NCI-H2227 treated with DMSO at 0.1 percent for 48 hours (cell line): ENCODE measurements around the gene PSME3IP1.
"Not testable (repeated sequence)": the region's sequence is repeated elsewhere in the genome, so short reads cannot be mapped to it uniquely, and the experiment has no call there.

Source experiments
- DNase-seq: peaks from one replicate; lab custom pipeline; 2025; lab: John Stamatoyannopoulos, UW

Gene PSME3IP1, protein sequence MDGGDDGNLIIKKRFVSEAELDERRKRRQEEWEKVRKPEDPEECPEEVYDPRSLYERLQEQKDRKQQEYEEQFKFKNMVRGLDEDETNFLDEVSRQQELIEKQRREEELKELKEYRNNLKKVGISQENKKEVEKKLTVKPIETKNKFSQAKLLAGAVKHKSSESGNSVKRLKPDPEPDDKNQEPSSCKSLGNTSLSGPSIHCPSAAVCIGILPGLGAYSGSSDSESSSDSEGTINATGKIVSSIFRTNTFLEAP

DNA sequence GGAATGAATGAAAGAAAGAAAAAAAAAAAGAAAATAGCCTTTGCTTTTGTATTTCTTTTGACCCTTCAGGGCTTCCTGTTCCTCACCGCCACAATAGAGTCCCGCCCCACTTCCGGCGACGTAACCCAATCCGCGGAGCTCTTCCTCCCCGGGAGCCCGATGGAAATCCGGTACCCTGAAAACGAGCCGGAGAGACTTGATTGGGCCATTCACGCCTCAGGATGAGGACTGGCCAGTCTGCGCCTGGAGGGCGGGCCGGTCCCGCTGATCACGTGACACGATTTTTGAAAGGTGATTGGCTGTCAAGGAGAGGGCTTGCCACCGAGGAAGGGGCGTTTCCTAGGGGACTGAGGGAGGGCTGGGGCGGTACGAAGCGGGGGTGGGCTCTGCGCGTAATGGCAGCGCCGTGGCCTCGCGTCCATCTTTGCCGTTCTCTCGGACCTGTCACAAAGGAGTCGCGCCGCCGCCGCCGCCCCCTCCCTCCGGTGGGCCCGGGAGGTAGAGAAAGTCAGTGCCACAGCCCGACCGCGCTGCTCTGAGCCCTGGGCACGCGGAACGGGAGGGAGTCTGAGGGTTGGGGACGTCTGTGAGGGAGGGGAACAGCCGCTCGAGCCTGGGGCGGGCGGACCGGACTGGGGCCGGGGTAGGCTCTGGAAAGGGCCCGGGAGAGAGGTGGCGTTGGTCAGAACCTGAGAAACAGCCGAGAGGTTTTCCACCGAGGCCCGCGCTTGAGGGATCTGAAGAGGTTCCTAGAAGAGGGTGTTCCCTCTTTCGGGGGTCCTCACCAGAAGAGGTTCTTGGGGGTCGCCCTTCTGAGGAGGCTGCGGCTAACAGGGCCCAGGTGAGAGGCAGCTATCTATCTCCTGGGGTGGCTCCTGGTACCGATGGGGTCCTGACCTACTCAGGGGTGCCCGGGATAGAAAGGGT is at the start of gene PSME3IP1, which contains the start of gene RSPRY1:
TSS of gene PSME3IP1 (minus strand) at position 95 of the 927 bp plus-strand sequence. CDS start 12,185 bp downstream, outside the sequence.
TSS of gene RSPRY1 (plus strand) at position 385 of the 927 bp plus-strand sequence. CDS start 18,330 bp downstream, outside the sequence.
- peak; percentile 94 for DNase-seq

DNA sequence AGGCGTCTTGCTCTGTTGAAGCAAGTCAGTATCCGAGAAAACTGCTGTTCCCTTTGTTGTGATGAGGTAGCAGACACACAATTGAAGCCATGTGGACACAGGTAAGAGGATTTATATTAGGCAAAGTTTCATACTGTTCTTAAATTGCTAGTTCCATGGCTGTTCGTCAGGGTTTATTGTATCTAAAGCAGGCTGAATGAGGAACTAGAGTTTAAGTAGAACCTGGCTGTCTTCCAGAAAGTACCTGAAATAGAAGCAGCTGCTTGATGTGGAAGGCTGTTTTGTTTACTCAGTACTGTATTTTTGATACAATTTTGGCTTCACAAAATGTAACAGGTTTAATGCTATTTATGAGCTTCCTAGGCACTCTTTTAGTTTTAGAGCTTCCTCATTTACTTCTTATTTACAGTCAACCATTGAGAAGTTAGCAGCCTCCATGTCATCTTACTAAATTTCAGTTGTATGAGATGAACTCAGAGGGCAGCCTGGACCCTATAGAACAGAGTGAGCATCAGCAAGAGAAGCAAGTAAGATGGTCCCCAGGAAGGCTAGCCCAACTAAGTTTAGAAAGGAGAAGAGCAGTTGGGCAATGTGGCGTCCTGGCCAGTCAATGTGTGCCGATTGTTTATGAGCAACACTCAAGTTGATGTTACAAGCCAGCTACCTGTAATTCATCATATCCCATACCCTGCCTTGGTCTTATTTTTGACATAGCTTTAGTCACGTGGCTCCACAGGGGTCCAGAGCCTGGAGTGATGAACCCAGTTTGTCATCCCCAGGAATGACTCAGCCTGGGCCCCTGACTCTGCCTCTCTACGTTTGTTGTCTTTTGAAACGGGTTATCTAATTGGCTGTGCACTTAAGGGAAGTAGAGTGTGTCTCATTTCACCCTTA is 49.5 kb upstream of the PSME3IP1 start:
- no peak for DNase-seq

DNA sequence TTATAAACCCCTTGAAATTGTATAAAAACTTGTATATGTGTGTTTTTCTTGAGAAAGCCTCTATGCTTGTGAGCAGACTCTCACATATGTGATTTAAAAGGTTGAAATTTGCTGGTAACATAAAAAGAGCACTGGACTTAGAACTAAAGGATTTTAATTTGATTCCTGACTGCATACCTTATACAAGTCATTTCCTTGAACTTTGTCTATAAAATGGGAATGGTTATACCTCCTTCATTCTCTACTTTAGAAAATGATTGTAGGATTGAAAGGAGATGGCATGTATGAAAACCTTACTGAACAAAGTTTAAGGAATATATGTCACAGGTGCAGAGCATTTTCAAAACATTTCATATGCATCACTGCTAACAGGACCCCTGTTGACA is 48.9 kb upstream of the PSME3IP1 start:
- no peak for DNase-seq

DNA sequence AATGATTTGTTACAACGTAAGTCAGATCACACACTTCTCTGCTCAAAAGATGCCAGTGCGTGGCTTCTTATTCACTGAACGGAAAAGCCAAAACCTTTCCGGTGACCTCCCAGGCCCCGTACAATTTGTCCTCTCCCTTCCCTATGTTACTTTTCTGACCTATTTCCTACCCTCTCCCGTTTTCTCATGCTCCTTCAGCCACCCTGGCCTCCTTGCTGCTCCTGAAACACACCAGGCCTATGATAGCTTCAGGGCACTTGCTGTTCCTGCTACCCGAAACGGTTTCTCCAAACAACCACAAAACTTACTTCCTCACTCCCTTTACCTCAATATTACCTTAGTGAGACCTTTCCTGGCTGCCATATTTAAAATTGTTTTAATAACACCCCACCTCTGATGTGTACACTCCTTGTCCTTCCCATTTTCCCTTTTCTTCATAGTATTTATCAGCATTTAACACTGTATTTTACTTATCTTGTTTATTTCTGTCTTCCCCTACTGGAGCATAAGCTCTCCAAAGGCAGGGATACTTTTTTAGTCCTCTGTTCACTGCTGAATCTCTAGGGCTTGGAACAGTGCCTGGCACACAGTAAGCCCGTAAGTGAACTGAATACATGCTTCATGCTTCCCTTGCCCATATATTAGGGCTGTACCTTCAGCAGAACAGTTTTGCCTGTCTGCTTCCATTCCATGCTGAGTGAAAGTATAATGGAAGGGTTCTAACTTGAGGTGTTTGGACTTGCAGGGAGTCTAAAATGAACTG is 48.3 kb upstream of the PSME3IP1 start:
- no peak for DNase-seq

DNA sequence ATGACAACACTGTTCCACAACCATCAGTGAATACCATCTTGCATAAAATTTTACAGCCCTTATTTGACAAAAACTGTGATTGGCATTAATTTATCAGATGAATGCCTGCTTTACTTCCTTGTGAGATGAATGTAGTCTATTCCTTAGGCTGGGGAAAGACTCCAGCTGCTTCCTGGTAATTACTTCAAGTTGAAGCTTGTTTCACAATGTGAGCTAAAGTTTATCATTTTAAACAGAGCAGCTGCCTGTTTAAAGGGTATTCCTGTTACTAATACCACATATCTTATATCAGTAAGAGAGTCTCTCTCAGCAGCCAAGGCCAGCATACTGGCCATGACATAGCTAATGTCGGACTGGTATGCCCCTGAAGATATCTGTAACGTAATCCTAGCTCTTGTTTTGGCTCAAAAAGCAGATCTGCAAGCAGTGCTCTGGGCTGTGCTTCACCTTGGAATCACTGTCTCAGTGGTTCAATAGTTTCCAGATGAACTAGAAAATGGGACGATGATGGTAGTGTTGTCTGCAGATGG is 46.0 kb upstream of the PSME3IP1 start:
- no peak for DNase-seq

DNA sequence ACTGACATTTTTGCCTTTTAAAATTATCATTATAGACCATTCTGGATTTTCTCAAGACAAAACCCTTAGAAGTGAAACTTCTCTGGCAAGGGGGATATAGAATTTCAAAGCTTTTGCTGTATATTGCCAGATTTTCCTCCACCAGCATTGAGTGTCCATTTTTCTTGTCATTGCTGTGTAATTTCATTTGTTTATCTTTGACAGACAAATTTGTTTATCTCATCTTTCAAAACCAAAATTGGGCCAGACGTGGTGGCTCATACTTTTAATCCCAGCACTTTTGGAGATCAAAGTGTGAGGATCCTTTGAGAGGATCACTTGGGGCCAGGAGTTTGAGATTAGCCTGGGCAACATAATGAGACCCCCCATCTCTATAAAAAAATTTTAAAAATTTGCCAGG is 43.2 kb upstream of the PSME3IP1 start:
- no peak for DNase-seq

DNA sequence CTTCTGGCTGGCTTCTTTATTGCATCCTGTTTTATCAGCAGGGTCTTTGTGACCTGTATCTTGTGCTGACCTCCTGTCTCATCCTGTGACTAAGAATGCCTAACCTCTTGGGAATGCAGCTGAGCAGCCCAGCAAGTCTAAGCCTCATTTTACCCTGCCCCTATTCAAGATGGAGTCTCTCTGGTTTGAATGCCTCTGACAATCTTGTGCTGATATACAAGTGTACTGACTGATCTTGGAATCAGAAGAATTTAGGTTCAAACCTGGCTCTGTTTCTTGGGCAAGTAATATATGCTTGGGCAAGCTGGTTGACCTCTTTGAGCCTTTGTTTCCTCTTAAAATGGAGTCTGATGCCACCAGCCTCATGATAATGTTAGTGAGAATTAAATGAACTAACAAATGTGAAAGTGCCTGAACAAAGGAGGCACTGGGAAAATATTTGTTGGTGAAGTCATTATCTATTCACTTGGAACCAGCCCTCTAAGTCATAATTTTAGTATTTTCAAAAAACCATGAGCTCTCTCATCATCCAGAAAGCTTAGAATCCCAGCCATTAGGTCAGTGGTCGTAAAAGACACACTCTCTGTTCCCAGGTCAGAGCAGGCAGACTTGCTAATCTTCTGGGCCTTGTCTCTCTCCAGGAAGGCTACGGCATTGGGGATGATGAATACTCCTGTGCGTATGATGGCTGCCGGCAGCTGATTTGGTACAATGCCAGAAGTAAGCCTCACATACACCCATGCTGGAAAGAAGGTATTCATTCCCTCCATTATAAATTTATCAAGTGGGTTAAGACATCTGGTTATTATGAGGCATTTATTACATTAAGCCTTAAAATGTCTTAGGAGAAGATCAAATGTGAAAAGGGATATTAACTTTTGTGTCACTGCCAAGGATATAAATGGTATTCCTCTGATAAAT is 41.1 kb upstream of the PSME3IP1 start:
- DNase-seq, result no peak

DNA sequence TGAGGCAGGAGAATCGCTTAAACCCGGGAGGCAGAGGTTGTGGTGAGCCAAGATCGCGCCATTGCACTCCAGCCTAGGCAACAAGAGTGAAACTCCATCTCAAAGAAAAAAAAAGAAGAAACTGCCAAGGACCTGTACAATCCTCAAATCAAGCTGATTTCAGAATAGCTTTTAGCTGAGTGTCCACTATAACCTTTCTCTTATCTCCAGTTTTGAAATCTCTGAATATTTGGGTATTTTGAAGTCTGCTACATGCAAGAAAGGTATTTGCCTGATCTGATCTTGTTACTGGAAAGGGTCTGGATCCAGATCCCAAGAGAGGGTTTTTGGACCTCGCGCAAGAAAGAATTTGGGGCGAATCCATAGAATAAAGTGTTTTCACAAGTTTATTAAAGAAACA is 40.1 kb upstream of the PSME3IP1 start:
- no peak for DNase-seq

DNA sequence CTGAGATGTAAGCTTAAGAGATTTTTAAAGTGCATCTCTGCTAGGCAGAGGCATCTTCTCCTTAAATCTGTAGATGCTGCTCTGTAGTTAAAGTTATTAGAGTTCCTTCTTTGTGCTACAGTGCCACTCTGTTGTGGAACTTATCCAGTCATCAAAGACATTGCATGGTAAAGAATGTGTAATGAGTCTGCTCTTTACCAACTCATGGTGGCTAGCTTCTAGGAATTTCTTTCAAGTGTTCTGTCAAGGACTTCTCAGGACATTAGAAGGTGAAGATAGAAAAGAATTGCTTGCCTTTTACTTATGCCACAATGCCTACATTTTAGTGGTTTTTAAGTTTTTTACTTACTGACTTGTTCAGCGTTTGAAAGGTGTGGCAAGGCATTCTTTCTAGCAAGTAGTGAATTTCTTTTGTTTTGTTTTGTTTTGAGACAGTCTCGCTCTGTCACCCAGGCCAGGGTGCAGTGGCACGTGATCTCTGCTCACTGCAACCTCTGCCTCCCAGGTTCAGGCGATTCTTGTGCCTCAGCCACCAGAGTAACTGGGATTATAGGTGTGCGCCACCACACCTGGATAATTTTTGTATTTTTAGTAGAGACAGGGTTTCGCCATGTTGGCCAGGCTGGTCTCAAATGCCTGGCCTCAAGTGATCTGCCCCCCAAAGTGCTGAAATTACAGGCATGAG is 39.0 kb upstream of the PSME3IP1 start:
- no peak for DNase-seq

DNA sequence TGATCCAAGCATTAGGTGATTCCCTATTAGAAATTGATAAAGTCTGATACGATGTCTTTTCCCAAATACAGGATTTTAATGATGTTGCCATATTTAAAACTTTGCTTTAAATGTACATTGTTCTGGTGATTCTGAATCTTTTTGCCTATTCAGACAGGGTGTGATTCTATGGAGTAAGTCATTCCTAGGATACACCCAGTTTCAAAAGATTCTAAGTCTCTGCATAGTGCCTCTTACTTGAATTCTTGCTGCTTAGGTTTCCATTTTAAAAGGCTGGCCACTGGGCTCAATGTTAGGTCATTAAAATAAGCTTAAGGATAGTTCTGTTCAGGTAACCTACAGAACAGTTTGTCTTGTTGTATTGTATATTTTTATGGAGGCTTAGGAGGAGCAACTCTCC is 37.2 kb upstream of the PSME3IP1 start:
- DNase-seq, result no peak

DNA sequence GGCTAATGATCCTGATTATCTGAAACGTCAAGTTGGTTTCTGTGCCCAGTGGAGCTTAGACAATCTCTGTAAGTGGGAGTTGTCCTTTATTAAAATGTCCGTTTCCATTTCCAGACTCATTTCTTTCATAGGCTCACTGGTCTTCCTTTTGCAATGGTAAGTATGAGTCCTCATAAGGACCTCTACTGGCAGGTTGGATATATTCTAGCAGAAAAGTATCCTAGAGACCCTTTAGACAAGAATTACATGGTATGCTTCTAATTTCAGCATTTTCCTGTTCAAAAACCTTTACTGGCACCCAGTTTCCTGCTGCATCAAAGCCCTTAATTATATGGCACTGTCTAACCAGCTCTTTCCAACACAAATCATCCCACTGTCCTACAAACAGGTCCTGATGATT is 31.1 kb upstream of the PSME3IP1 start:
- DNase-seq, result no peak

DNA sequence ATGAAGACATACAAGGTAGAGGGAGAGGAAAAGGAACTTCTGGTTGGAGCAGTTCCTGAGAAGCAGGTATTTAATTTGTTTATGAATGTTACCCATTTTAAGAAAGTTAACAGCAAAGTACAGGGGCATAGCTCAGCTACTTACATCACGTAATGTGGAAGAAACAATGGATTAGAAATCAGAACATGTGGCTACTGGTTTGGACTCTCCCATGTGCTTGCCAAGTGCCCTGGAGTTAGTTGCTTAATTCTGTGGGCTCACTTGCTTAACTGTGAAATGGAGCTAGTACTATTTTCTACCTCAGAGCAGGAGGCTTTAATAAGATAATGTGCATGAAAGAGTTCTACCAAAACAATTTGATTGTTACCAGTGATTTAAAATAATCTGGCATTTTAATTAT is 27.6 kb upstream of the PSME3IP1 start:
- no peak for DNase-seq

DNA sequence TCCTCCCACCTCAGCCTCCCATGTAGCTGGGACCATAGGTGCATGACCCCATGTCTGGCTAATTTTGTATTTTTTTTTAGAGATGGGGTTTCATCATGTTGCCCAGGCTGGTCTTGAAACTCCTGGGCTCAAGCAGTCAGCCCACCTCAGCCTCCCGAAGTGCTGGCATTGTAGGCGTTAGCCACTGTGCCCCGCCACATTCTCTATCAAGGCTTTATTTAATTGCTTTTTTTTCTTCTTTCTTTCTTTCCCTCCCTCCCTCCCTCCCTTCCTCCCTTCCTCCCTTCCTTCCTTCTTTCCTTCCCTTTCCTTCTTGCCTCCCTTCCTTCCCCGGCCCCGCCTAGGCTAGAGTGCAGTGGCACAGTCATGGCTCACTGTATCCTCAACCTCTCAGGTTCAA is 23.9 kb upstream of the PSME3IP1 start:
- no peak for DNase-seq

DNA sequence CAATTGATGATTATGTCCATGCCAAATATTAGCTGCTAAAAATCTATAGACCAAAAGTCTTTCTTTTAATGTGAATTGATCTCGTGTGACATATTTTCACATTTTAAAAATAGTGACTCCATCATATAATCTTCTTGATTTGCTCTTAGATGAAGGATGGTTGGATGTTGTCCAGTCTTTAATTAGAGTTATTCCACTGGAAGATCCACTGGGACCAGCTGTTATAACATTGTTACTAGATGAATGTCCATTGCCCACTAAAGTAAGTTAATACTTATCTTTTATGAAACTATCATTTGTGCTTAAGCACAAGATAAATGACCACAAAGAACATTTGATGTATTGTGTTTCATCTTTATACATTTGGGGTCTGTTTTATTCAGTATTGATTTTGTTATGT is 23.1 kb upstream of the PSME3IP1 start:
- no peak for DNase-seq

DNA sequence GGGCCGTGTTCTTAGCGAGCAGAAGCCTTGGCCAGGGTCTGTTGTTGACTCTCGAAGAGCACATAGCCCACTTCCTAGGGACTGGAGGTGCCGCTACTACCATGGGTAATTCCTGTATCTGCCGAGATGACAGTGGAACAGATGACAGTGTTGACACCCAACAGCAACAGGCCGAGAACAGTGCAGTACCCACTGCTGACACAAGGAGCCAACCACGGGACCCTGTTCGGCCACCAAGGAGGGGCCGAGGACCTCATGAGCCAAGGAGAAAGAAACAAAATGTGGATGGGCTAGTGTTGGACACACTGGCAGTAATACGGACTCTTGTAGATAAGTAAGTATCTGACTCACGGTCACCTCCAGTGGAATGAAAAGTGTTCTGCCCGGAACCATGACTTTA is 18.8 kb upstream of the PSME3IP1 start:
- no peak for DNase-seq

DNA sequence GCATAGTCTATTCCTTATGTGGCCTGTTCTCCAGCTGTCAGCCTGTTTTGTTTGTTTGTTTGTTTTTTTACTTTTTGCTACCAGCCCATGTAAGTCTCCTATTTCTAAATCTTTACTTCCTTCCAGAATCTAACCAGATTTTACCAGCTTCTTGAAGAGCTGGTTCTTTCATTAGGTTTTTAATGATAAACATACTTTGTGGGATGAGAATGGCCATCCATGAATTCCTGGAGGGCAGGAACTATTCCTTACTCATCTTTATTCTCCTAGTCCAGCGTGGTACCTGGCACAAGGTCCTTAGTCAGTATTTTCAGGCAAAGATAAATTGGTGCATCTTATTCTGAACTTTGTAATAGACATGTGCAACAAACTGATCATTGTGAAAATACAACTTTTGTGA is 17.6 kb upstream of the PSME3IP1 start:
- DNase-seq, result no peak

DNA sequence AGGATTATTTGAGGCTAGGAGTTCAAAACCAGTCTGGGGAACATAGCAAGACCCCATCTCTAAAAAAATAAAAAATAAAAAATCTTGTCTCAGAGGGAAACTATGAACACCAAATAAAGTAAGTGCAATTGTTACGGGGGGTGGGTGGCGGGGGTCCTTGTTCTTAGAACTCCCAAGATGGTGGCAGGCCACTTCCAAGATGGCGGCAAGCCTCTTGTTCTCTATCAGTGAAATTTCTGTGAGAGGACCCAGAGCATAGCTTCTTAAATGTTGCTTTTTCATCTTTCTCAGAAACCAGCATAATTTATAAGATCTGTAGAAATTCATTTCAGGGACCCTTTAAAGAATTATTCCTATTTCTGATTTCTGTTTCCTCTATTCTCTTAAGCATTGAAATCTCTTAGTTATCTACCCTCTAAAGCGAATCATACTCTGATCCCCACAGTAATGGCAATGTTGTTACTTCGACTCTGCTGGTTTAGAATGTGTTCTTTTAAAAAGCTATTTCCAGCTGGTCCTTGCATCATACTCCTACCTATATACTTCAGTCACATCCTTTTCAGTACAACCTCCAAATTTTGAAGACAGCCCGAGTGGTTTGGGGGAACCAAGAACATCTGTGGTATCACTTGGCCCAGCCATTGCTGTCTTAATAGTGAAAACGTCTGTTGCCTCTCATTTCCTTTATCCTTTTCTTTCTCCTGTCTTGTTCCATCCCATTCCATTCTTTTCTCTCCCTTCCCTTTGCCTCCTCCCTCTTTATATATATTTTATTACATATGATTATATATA is 16.5 kb upstream of the PSME3IP1 start:
- DNase-seq, result no peak

DNA sequence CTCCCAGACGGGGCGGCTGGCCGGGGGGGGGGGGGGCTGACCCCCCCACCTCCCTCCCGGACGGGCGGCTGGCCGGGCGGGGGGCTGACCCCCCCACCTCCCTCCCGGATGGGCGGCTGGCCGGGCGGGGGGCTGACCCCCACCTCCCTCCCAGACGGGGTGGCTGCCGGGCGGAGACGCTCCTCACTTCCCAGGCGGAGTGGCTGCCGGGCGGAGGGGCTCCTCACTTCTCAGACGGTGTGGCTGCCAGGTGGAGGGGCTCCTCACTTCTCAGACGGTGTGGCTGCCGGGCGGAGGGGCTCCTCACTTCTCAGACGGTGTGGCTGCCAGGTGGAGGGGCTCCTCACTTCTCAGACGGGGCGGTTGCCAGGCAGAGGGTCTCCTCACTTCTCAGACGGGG is 15.1 kb upstream of the PSME3IP1 start:
- not testable (repeated sequence) for DNase-seq

DNA sequence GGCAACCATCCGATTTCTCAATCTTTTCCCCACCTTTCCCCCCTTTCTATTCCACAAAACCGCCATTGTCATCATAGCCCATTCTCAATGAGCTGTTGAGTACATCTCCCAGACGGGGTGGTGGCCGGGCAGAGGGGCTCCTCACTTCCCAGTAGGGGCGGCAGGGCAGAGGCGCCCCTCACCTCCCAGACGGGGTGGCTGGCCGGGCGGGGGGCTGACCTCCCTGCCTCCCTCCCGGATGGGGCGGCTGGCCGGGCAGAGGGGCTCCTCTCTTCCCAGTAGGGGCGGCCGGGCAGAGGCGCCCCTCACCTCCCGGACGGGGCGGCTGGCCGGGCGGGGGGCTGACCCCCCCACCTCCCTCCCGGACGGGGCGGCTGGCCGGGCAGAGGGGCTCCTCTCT is 14.5 kb upstream of the PSME3IP1 start:
- not testable (repeated sequence) for DNase-seq
